WTC11 (cell line): Measurements from ENCODE around the gene ADGRA1.

Experiments used
- AR ChIP-seq: fragments of 250-450 bp; sonication (Bioruptor Pico); IDR thresholded peaks from 2 replicates; pipeline ENCODE4 v1.9.0; 2021; ENCODE audit warnings: mild to moderate bottlenecking
- CREB1 ChIP-seq: sonication (generic); formaldehyde crosslinking; IDR thresholded peaks from 2 replicates; pipeline ENCODE4 v1.8.0; 2023; ENCODE audit warnings: mild to moderate bottlenecking, missing genetic modification reagents
- CREM ChIP-seq: sonication (generic); formaldehyde crosslinking; IDR thresholded peaks from 2 replicates; pipeline ENCODE4 v1.8.1; 2022; ENCODE audit warnings: mild to moderate bottlenecking, missing genetic modification reagents, moderate library complexity
- CTCF ChIP-seq: fragments of 200-600 bp; IDR thresholded peaks from 2 replicates; pipeline ENCODE4 v1.8.0; 2022; ENCODE audit warnings: antibody characterized with exemption
- IRF2 ChIP-seq: sonication (generic); formaldehyde crosslinking; IDR thresholded peaks from 2 replicates; pipeline ENCODE4 v1.8.0; 2022; ENCODE audit warnings: low read depth, missing genetic modification reagents, borderline replicate concordance
- JUN ChIP-seq: sonication (generic); formaldehyde crosslinking; IDR thresholded peaks from 2 replicates; pipeline ENCODE4 v1.8.0; 2023; ENCODE audit warnings: mild to moderate bottlenecking, missing genetic modification reagents
- TF ChIP-seq, protein P1 (sequence below): sonication (generic); formaldehyde crosslinking; IDR thresholded peaks from 2 replicates; pipeline ENCODE4 v1.8.1; 2023; ENCODE audit warnings: mild to moderate bottlenecking, moderate library complexity, missing genetic modification reagents

GRCh38 chr10:133042816-133043215 is 44.9 kb upstream of the ADGRA1 start:
- TF ChIP-seq IRF2 = no peak
- no peak for TF ChIP-seq JUN (CRISPR knock-in tag)
- TF ChIP-seq CTCF = no peak
- TF ChIP-seq CREB1 = no peak
- no peak for TF ChIP-seq CREM (CRISPR knock-in tag)
- no peak for TF ChIP-seq AR (CRISPR knock-in tag)
- TF ChIP-seq, protein P1, sequence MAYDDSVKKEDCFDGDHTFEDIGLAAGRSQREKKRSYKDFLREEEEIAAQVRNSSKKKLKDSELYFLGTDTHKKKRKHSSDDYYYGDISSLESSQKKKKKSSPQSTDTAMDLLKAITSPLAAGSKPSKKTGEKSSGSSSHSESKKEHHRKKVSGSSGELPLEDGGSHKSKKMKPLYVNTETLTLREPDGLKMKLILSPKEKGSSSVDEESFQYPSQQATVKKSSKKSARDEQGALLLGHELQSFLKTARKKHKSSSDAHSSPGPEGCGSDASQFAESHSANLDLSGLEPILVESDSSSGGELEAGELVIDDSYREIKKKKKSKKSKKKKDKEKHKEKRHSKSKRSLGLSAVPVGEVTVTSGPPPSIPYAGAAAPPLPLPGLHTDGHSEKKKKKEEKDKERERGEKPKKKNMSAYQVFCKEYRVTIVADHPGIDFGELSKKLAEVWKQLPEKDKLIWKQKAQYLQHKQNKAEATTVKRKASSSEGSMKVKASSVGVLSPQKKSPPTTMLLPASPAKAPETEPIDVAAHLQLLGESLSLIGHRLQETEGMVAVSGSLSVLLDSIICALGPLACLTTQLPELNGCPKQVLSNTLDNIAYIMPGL (CRISPR knock-in tag) = no peak
